GM12891 (cell line): ENCODE results near the gene ZNF587.

ENCODE experiments used
- POLR2A ChIP-seq: IDR thresholded peaks from 2 replicates; pipeline ENCODE4 v1.6.1; 2011; ENCODE audit warnings: low read depth, low read length, control low read depth
- SPI1 ChIP-seq: IDR thresholded peaks from 2 replicates; pipeline ENCODE4 v1.6.1; 2011; ENCODE audit warnings: low read depth, low read length, control low read depth
- TAF1 ChIP-seq: IDR thresholded peaks from 2 replicates; pipeline ENCODE4 v1.6.1; 2011; ENCODE audit warnings: low read depth, low read length, control low read depth

- no peak for TF ChIP-seq POLR2A
- TF ChIP-seq TAF1 = no peak
- no peak for TF ChIP-seq SPI1
Observed at GRCh38 chr19:57900311-57900710, 50.7 kb downstream of the ZNF587 start.
